WTC11 (cell line): Measurements from ENCODE around the gene WDR26.

Experiments
- ATF3 ChIP-seq: sonication (generic); formaldehyde crosslinking; conservative IDR thresholded peaks from 2 replicates; pipeline ENCODE4 v1.8.1; 2022; ENCODE audit warnings: mild to moderate bottlenecking, missing genetic modification reagents
- ATF6 ChIP-seq: sonication (generic); formaldehyde crosslinking; IDR thresholded peaks from 2 replicates; pipeline ENCODE4 v1.8.1; 2023; ENCODE audit warnings: mild to moderate bottlenecking, missing genetic modification reagents
- CTCF ChIP-seq: fragments of 200-600 bp; IDR thresholded peaks from 2 replicates; pipeline ENCODE4 v1.8.0; 2022; ENCODE audit warnings: antibody characterized with exemption
- NFYB ChIP-seq: sonication (generic); formaldehyde crosslinking; conservative IDR thresholded peaks from 2 replicates; pipeline ENCODE4 v1.8.0; 2022; ENCODE audit warnings: low read depth, missing genetic modification reagents
- SP1 ChIP-seq: sonication (generic); formaldehyde crosslinking; conservative IDR thresholded peaks from 2 replicates; pipeline ENCODE4 v1.8.1; 2022; ENCODE audit warnings: missing genetic modification reagents
- TEAD4 ChIP-seq: sonication (generic); formaldehyde crosslinking; IDR thresholded peaks from 2 replicates; pipeline ENCODE4 v1.8.0; 2022; ENCODE audit warnings: mild to moderate bottlenecking, missing genetic modification reagents

GRCh38 chr1:224405604-224405970 lies 29.0 kb downstream of the WDR26 start:
- TF ChIP-seq SP1 (no peak), CTCF (no peak), TEAD4 (CRISPR knock-in tag) (no peak), ATF3 (CRISPR knock-in tag) (no peak), NFYB (CRISPR knock-in tag) (no peak), ATF6 (CRISPR knock-in tag) (no peak)
